GM23338 (cell line): ENCODE measurements around the gene KRTAP4-8.

Source experiments
- CTCF ChIP-seq, 2 experiments: fragments of 200-600 bp in 1 of 2; sonication (generic) in 1 of 2; conservative IDR thresholded peaks; 2 replicates each; pipeline versions ENCODE4 v1.5.1 to v1.6.1; 2016 to 2017; ENCODE audit warnings: antibody characterized with exemption in 2 of 2, low read depth in 2 of 2, mild to moderate bottlenecking in 2 of 2, moderate library complexity in 1 of 2
- EZH2 ChIP-seq: fragments of 200-600 bp; sonication (generic); IDR thresholded peaks from one replicate; pipeline ENCODE4 v1.8.0; 2017; ENCODE audit warnings: antibody characterized with exemption, mild to moderate bottlenecking, low read depth; ENCODE audit not compliant: unreplicated experiment
- EZH2phosphoT487 ChIP-seq: fragments of 200-600 bp; sonication (generic); IDR thresholded peaks from one replicate; pipeline ENCODE4 v1.8.1; 2018; ENCODE audit warnings: antibody characterized with exemption; ENCODE audit not compliant: unreplicated experiment
- TF ChIP-seq, protein P1 (sequence below): IDR thresholded peaks from one replicate; pipeline ENCODE4 v1.6.1; 2018; ENCODE audit warnings: antibody characterized with exemption; ENCODE audit not compliant: unreplicated experiment

DNA sequence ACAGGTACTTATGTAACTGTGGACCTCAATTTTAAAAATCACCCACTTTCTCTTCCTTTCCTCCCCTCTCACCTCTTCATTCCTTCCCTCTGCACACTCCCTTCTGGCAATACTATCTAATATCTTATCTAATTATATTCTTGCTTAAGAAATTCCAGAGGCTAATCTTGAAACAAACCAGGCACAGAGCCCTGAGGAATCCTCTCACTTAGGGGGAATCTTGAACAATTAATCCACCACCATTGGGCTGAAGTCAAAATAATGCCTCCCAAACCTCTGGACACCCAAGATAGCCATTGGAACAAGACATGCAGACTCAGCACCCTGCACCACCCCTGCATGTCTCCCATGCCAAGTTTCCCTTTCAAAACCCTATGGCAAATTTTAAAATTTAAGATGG, 43.4 kb upstream of the KRTAP4-8 start:
- TF ChIP-seq CTCF (conservative IDR thresholded peaks at IDR 0.05; ENCODE audit: low read depth in 2 of 2) (no peak), EZH2 (no peak), EZH2phosphoT487 (no peak)
- TF ChIP-seq, protein P1, sequence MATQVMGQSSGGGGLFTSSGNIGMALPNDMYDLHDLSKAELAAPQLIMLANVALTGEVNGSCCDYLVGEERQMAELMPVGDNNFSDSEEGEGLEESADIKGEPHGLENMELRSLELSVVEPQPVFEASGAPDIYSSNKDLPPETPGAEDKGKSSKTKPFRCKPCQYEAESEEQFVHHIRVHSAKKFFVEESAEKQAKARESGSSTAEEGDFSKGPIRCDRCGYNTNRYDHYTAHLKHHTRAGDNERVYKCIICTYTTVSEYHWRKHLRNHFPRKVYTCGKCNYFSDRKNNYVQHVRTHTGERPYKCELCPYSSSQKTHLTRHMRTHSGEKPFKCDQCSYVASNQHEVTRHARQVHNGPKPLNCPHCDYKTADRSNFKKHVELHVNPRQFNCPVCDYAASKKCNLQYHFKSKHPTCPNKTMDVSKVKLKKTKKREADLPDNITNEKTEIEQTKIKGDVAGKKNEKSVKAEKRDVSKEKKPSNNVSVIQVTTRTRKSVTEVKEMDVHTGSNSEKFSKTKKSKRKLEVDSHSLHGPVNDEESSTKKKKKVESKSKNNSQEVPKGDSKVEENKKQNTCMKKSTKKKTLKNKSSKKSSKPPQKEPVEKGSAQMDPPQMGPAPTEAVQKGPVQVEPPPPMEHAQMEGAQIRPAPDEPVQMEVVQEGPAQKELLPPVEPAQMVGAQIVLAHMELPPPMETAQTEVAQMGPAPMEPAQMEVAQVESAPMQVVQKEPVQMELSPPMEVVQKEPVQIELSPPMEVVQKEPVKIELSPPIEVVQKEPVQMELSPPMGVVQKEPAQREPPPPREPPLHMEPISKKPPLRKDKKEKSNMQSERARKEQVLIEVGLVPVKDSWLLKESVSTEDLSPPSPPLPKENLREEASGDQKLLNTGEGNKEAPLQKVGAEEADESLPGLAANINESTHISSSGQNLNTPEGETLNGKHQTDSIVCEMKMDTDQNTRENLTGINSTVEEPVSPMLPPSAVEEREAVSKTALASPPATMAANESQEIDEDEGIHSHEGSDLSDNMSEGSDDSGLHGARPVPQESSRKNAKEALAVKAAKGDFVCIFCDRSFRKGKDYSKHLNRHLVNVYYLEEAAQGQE = no peak
